Measurements from ENCODE around the gene C19orf47.
"Not testable (repeated sequence)": the region's sequence is repeated elsewhere in the genome, so short reads cannot be mapped to it uniquely, and the experiment has no call there.

C19orf47 gene

GRCh38 chr19:40355975-40356680 is 7.9 kb upstream of the C19orf47 start:
- DNase-seq (ENCODE audit: extremely low read depth in 1 of 2, low read depth in 1 of 2): no peak

GRCh38 chr19:40348961-40349507 is 837 bp upstream of the C19orf47 start:
- DNase-seq (ENCODE audit: extremely low read depth in 1 of 2, low read depth in 1 of 2): no peak

- no peak for DNase-seq (ENCODE audit: extremely low read depth in 1 of 2, low read depth in 1 of 2)
Measured at GRCh38 chr19:40344422-40344821, 3.8 kb downstream of the C19orf47 start.

- DNase-seq (ENCODE audit: extremely low read depth in 1 of 2, low read depth in 1 of 2): no peak
Measured at GRCh38 chr19:40342644-40343311, 5.4 kb downstream of the C19orf47 start.

GRCh38 chr19:40341601-40342482 is 6.4 kb downstream of the C19orf47 start:
- DNase-seq (ENCODE audit: extremely low read depth in 1 of 2, low read depth in 1 of 2): no peak

- DNase-seq (ENCODE audit: extremely low read depth in 1 of 2, low read depth in 1 of 2): no peak
Measured at GRCh38 chr19:40339018-40339728, 9.0 kb downstream of the C19orf47 start.

GRCh38 chr19:40337594-40337993 is 10.6 kb downstream of the C19orf47 start:
- no peak for DNase-seq (ENCODE audit: extremely low read depth in 1 of 2, low read depth in 1 of 2)

GRCh38 chr19:40337107-40337506 is 11.1 kb downstream of the C19orf47 start:
- no peak for DNase-seq (ENCODE audit: extremely low read depth in 1 of 2, low read depth in 1 of 2)

GRCh38 chr19:40336601-40336900 is 11.6 kb downstream of the C19orf47 start:
- no peak for DNase-seq (ENCODE audit: extremely low read depth in 1 of 2, low read depth in 1 of 2)

- DNase-seq (ENCODE audit: extremely low read depth in 1 of 2, low read depth in 1 of 2): no peak
Measured at GRCh38 chr19:40335855-40336600, 12.2 kb downstream of the C19orf47 start.

- DNase-seq (ENCODE audit: extremely low read depth in 1 of 2, low read depth in 1 of 2): no peak
Measured at GRCh38 chr19:40335101-40335500, 13.1 kb downstream of the C19orf47 start.

- not testable (repeated sequence) for DNase-seq (ENCODE audit: extremely low read depth in 1 of 2, low read depth in 1 of 2)
Measured at GRCh38 chr19:40333083-40333482, 15.1 kb downstream of the C19orf47 start.

- DNase-seq (ENCODE audit: extremely low read depth in 1 of 2, low read depth in 1 of 2): no peak
Measured at GRCh38 chr19:40332669-40333068, 15.5 kb downstream of the C19orf47 start.

- no peak for DNase-seq (ENCODE audit: extremely low read depth in 1 of 2, low read depth in 1 of 2)
Measured at GRCh38 chr19:40331052-40331451, 17.1 kb downstream of the C19orf47 start.

GRCh38 chr19:40326201-40326600 is 22.0 kb downstream of the C19orf47 start:
- no peak for DNase-seq (ENCODE audit: extremely low read depth in 1 of 2, low read depth in 1 of 2)

GRCh38 chr19:40323705-40324104 is 24.5 kb downstream of the C19orf47 start:
- no peak for DNase-seq (ENCODE audit: extremely low read depth in 1 of 2, low read depth in 1 of 2)

- DNase-seq (ENCODE audit: extremely low read depth in 1 of 2, low read depth in 1 of 2): no peak
Measured at GRCh38 chr19:40322951-40323615, 25.1 kb downstream of the C19orf47 start.

GRCh38 chr19:40322271-40322610 is 26.0 kb downstream of the C19orf47 start:
- DNase-seq (ENCODE audit: extremely low read depth in 1 of 2, low read depth in 1 of 2): no peak

GRCh38 chr19:40321566-40322270 is 26.5 kb downstream of the C19orf47 start:
- no peak for DNase-seq (ENCODE audit: extremely low read depth in 1 of 2, low read depth in 1 of 2)
